Upper lobe of right lung (tissue), 1 donor: ENCODE results near the gene LPP. TPM values are rescaled to one million over a fixed set of nuclear protein-coding genes. Genes with fewer than 3 reads are reported as not detected.
"Not testable (repeated sequence)": the region's sequence is repeated elsewhere in the genome, so short reads cannot be mapped to it uniquely, and the experiment has no call there.

Experiments used
- ATAC-seq: fragments of 200-7000 bp; cut with Tn5 transposase; one replicate; pipeline ENCODE4 v1.9.1; 2020; ENCODE audit warnings: mild to moderate bottlenecking, moderate library complexity
- DNase-seq: peaks from one replicate; pipeline ENCODE4 v3.0.0-alpha.2; 2020
- H3K27ac ChIP-seq: fragments of 200-600 bp; one replicate; pipeline ENCODE4 v1.8.0; 2022
- H3K27me3 ChIP-seq: fragments of 200-600 bp; one replicate; pipeline ENCODE4 v1.8.0; 2022; ENCODE audit warnings: mild to moderate bottlenecking
- H3K36me3 ChIP-seq: fragments of 200-600 bp; one replicate; pipeline ENCODE4 v1.8.0; 2022
- H3K4me1 ChIP-seq: fragments of 200-600 bp; one replicate; pipeline ENCODE4 v1.8.0; 2022
- H3K4me3 ChIP-seq: fragments of 200-600 bp; one replicate; pipeline ENCODE4 v1.8.0; 2022; ENCODE audit warnings: mild to moderate bottlenecking
- H3K9me3 ChIP-seq: fragments of 200-600 bp; one replicate; pipeline ENCODE4 v1.8.0; 2022
- CTCF ChIP-seq: fragments of 200-600 bp; IDR thresholded peaks from one replicate; pipeline ENCODE4 v1.8.0; 2022; ENCODE audit warnings: antibody characterized with exemption
- intact Hi-C: fragments of 100-400 bp; cut with DNase I; formaldehyde crosslinking; loops from one replicate; pipeline ENCODE4 v1.11.0; 2022
- total RNA-seq: library from RNA; stranded (reverse); fragmentation: NEBNext Ultra II Directional; extraction: Animal tissue kit (Norgen Biotek cat#: 25700); gene quantifications from one replicate; pipeline ENCODE4 v1.2.1, GENCODE V29; 2021
- donor health status: DM: no; HTN: yes; CAD: no; lungs with severe emphysema.

Gene LPP
- total RNA-seq, 1 donor from 2014 or later: 191 TPM

GRCh38 chr3:188697127-188697526 is 543.2 kb downstream of the LPP start:
- intact Hi-C loops: no loop called here
- TF ChIP-seq CTCF: no peak
- Histone ChIP-seq H3K9me3 (no peaks in the 10 kb centered on the region), H3K27ac (no peak overlapping the region), H3K36me3 (no peaks in the 10 kb centered on the region), H3K27me3 (no peaks in the 10 kb centered on the region), H3K4me1 (no peaks in the 10 kb centered on the region), H3K4me3 (no peak overlapping the region)
- DNase-seq: no peak
- ATAC-seq: no peak

- TF ChIP-seq CTCF: no peak
- Histone ChIP-seq H3K9me3 (no peaks in the 10 kb centered on the region), H3K4me1 (no peaks in the 10 kb centered on the region), H3K36me3 (no peaks in the 10 kb centered on the region), H3K4me3 (no peak overlapping the region), H3K27me3 (no peaks in the 10 kb centered on the region), H3K27ac (no peak overlapping the region)
- ATAC-seq (no peak), DNase-seq (no peak)
- intact Hi-C loops: no loop called here
These were observed 544.5 kb downstream of the LPP start for GRCh38 chr3:188698436-188698835.

- ATAC-seq (no peak), DNase-seq (no peak)
- no peak for TF ChIP-seq CTCF
- Histone ChIP-seq H3K27me3 (no peaks in the 10 kb centered on the region), H3K4me3 (no peak overlapping the region), H3K9me3 (no peaks in the 10 kb centered on the region), H3K36me3 (no peaks in the 10 kb centered on the region), H3K27ac (no peak overlapping the region), H3K4me1 (no peaks in the 10 kb centered on the region)
- intact Hi-C loops: no loop called here
These were observed 546.5 kb downstream of the LPP start for GRCh38 chr3:188700501-188700900.

- no peaks in the 10 kb centered on the region for H3K36me3 ChIP-seq
- H3K9me3 ChIP-seq: no peaks in the 10 kb centered on the region
- H3K27ac ChIP-seq: no peak overlapping the region
- DNase-seq: no peak
- no peak overlapping the region for H3K4me3 ChIP-seq
- no peaks in the 10 kb centered on the region for H3K27me3 ChIP-seq
- ATAC-seq: no peak
- no peaks in the 10 kb centered on the region for H3K4me1 ChIP-seq
- TF ChIP-seq CTCF: no peak
- intact Hi-C loops: no loop called here
These were observed 547.0 kb downstream of the LPP start for GRCh38 chr3:188700918-188701317.

GRCh38 chr3:188701485-188701969 is 547.6 kb downstream of the LPP start:
- Histone ChIP-seq H3K4me1 (no peaks in the 10 kb centered on the region), H3K9me3 (no peaks in the 10 kb centered on the region), H3K27ac (peak overlapping the region; percentile 25), H3K27me3 (no peaks in the 10 kb centered on the region), H3K36me3 (no peaks in the 10 kb centered on the region), H3K4me3 (no peak overlapping the region)
- DNase-seq: no peak
- ATAC-seq: peak; percentile 85
- no peak for TF ChIP-seq CTCF
- intact Hi-C loops: no loop called here

GRCh38 chr3:188702028-188702427 is 548.1 kb downstream of the LPP start:
- intact Hi-C loops, H3K4me1 ChIP-seq, H3K27me3 ChIP-seq, H3K4me3 ChIP-seq, H3K9me3 ChIP-seq, H3K36me3 ChIP-seq, DNase-seq: not testable (repeated sequence)
- peak; percentile 34 for ATAC-seq
- peak overlapping the region; percentile 25 for H3K27ac ChIP-seq
